Measurements from ENCODE around the gene PUS7. TPM values are rescaled to one million over a fixed set of nuclear protein-coding genes. Genes with fewer than 3 reads are reported as not detected.

PUS7 gene
- polyA plus RNA-seq, 1 of the 3 experiments (the other 2 are of a cell fraction) = 18.8 TPM

GRCh38 chr7:105567821-105568220 lies 45.8 kb upstream of the PUS7 start:
- no peak overlapping the region for H3K9ac ChIP-seq
- no peaks in the 10 kb centered on the region for H3K4me1 ChIP-seq (ENCODE audit: control insufficient read depth in 1 of 2, insufficient read depth in 2 of 2, low read depth in 1 of 2, low read length in 1 of 2)
- TF ChIP-seq NRF1 (IDR thresholded peaks at IDR 0.05; ENCODE audit: low read depth, low read length) (no peak), TAF1 (IDR thresholded peaks at IDR 0.05; ENCODE audit: borderline replicate concordance, low read depth, low read length) (no peak), YY1 (IDR thresholded peaks at IDR 0.05; ENCODE audit: low read depth) (no peak), EP300 (IDR thresholded peaks at IDR 0.05; ENCODE audit: borderline replicate concordance in 1 of 2, low read depth in 1 of 2, low read length in 1 of 2) (no peak), RFX5 (IDR thresholded peaks at IDR 0.05; ENCODE audit: low read length) (no peak), USF2 (IDR thresholded peaks at IDR 0.05; ENCODE audit: borderline replicate concordance, low read depth, low read length) (no peak), POLR2AphosphoS5 (IDR thresholded peaks at IDR 0.05; ENCODE audit: low read depth, low read length) (no peak), REST (IDR thresholded peaks at IDR 0.05; ENCODE audit: low read depth, low read length) (no peak), EZH2phosphoT487 (IDR thresholded peaks at IDR 0.05; ENCODE audit: borderline replicate concordance, low read depth) (no peak), SMC3 (IDR thresholded peaks at IDR 0.05; ENCODE audit: low read depth, low read length) (no peak), FOXM1 (IDR thresholded peaks at IDR 0.05; ENCODE audit: low read depth) (no peak), GABPA (IDR thresholded peaks at IDR 0.05; ENCODE audit: low read depth) (no peak), RXRA (IDR thresholded peaks at IDR 0.05; ENCODE audit: borderline replicate concordance, low read depth) (no peak), CTCF (IDR thresholded peaks at IDR 0.05) (no peak), TCF12 (IDR thresholded peaks at IDR 0.05) (no peak), NFIC (IDR thresholded peaks at IDR 0.05; ENCODE audit: borderline replicate concordance) (no peak), GATA2 (CRISPR knock-in tag; IDR thresholded peaks at IDR 0.05) (no peak), ELF1 (IDR thresholded peaks at IDR 0.05) (no peak), USF1 (IDR thresholded peaks at IDR 0.05; ENCODE audit: borderline replicate concordance, low read depth) (no peak)
- no peak overlapping the region for H3K4me2 ChIP-seq
- H3K27ac ChIP-seq (ENCODE audit: low read depth in 2 of 2, low read length in 1 of 2) = no peak overlapping the region
- ChIA-PET CTCF (interaction anchor here (1.0 to 1.6 kb wide), 5 partner anchors 8 to 36 kb away, joined by 3 to 7 read pairs (median 4); no protein-coding TSS in a partner anchor), POLR2A (interaction anchor here (1.1 kb wide), 1 partner anchor 13 kb away, joined by 3 read pairs; the partner anchor contains the start of gene EFCAB10)
- H3F3A ChIP-seq (replicated peaks; ENCODE audit: insufficient read depth) = no peaks in the 10 kb centered on the region
- no peak overlapping the region for H2AFZ ChIP-seq (ENCODE audit: low read depth)
- H3K9me2 ChIP-seq = no peaks in the 10 kb centered on the region
- DNase-seq = no peak
- H3K27me3 ChIP-seq (ENCODE audit: insufficient read depth) = no peaks in the 10 kb centered on the region
- no peaks in the 10 kb centered on the region for H4K20me1 ChIP-seq (ENCODE audit: insufficient read depth)
- H3K36me3 ChIP-seq (replicated peaks in 1 of 2; ENCODE audit: control insufficient read depth in 1 of 2, insufficient read depth in 2 of 2, low read length in 1 of 2) = peaks cover 53 to 61% of the 10 kb centered on the region in 2 experiments
- H3K9me3 ChIP-seq = no peaks in the 10 kb centered on the region
- WGBS (ENCODE audit: low lambda C conversion rate) = 89% methylated on average over 3 of the region's 3 CpGs
- no peaks in the 10 kb centered on the region for H3K79me2 ChIP-seq (ENCODE audit: insufficient read depth)
- H3K4me3 ChIP-seq (ENCODE audit: low read depth in 2 of 2, low read length in 1 of 2) = no peak overlapping the region
